CD4-positive, alpha-beta T cell (primary cell): Measurements from ENCODE around the gene HIGD2A. TPM values are rescaled to one million over a fixed set of nuclear protein-coding genes. Genes with fewer than 3 reads are reported as not detected.
A peak's percentile ranks its signal among the peaks of the same experiment; 100 is the strongest.

Experiments used
- ATAC-seq: fragments of 200-7000 bp; cut with Tn5 transposase; one replicate; pipeline ENCODE4 v1.10.0; 2022; ENCODE audit warnings: mild to moderate bottlenecking; ENCODE audit not compliant: poor library complexity
- CTCF ChIA-PET: fragments of 350-600 bp; sonication (Branson Sonifier 250); formaldehyde crosslinking; loops from one replicate; lab custom pipeline; 2021; ENCODE audit warnings: antibody characterized with exemption, inconsistent platforms; lab: Charles Lee
- POLR2A ChIA-PET: fragments of 350-600 bp; sonication (Branson Sonifier 250); formaldehyde crosslinking; loops from one replicate; lab custom pipeline; 2021; ENCODE audit warnings: antibody characterized with exemption, inconsistent platforms; lab: Charles Lee
- DNase-seq, 14 experiments: peaks; one replicate each; pipeline ENCODE4 v3.0.0-alpha.2; 2013 to 2020; ENCODE audit warnings: mixed read lengths in 2 of 14
- H3K27ac ChIP-seq, 2 donors: one replicate each; pipeline versions ENCODE4 v1.5.1 to v1.7.0; 2013; ENCODE audit warnings: low read length in 2 of 2, low read depth in 1 of 2, mild to moderate bottlenecking in 1 of 2
- H3K27me3 ChIP-seq, 2 experiments: 1 replicate in 1 of 2; 2 replicates in 1 of 2; pipeline versions ENCODE4 v1.6.1 to v1.7.0; 2013; ENCODE audit warnings: low read length in 2 of 2, control low read depth in 1 of 2, mild to moderate bottlenecking in 1 of 2, moderate library complexity in 1 of 2; ENCODE audit not compliant: insufficient read depth in 2 of 2, control insufficient read depth in 1 of 2
- H3K36me3 ChIP-seq: one replicate; pipeline ENCODE4 v1.6.1; 2013; ENCODE audit warnings: low read length, control low read depth; ENCODE audit not compliant: insufficient read depth
- H3K4me1 ChIP-seq: one replicate; pipeline ENCODE4 v1.6.1; 2013; ENCODE audit warnings: low read length, control low read depth; ENCODE audit not compliant: insufficient read depth
- H3K4me3 ChIP-seq: one replicate; pipeline ENCODE4 v1.5.1; 2013; ENCODE audit warnings: mild to moderate bottlenecking, low read length, moderate library complexity
- H3K9me3 ChIP-seq, 2 experiments: 1 replicate in 1 of 2; 2 replicates in 1 of 2; pipeline versions ENCODE4 v1.6.1 to v1.7.0; 2013; ENCODE audit warnings: low read length in 2 of 2, mild to moderate bottlenecking in 2 of 2, control low read depth in 1 of 2, moderate library complexity in 1 of 2; ENCODE audit not compliant: control insufficient read depth in 1 of 2, insufficient read depth in 1 of 2
- H3K27ac Mint-ChIP-seq: one replicate; pipeline ENCODE4 v1.8.0; 2020; ENCODE audit warnings: mixed read lengths
- H3K27me3 Mint-ChIP-seq: one replicate; pipeline ENCODE4 v1.8.0; 2021; ENCODE audit warnings: mixed read lengths
- H3K36me3 Mint-ChIP-seq: one replicate; pipeline ENCODE4 v1.8.0; 2021; ENCODE audit warnings: low read depth, mixed read lengths
- H3K4me1 Mint-ChIP-seq: one replicate; pipeline ENCODE4 v1.8.0; 2021; ENCODE audit warnings: low read depth, mixed read lengths
- H3K4me3 Mint-ChIP-seq: one replicate; pipeline ENCODE4 v1.8.0; 2020; ENCODE audit warnings: mild to moderate bottlenecking, mixed read lengths
- H3K9me3 Mint-ChIP-seq: one replicate; pipeline ENCODE4 v1.8.0; 2020; ENCODE audit warnings: mixed read lengths
- CTCF ChIP-seq: fragments of 200-600 bp; IDR thresholded peaks from one replicate; pipeline ENCODE4 v1.8.0; 2022; ENCODE audit warnings: antibody characterized with exemption, mild to moderate bottlenecking
- intact Hi-C, 2 experiments: fragments of 100-400 bp; cut with DNase I in 1 of 2; cut with micrococcal nuclease in 1 of 2; formaldehyde crosslinking; loops; one replicate each; pipeline versions ENCODE4 v1.15.1 to v1.9.0; 2023 to 2025; cut with DNase I, micrococcal nuclease
- total RNA-seq, 174 experiments: library from RNA in 2 of 174; stranded (reverse) in 2 of 174; gene quantifications; one replicate each; pipeline ENCODE4 v1.2.3 and lab custom pipeline; 2021 to 2026

The HIGD2A gene
- total RNA-seq, 2 experiments from 2014 or later: 98.2 to 104 TPM

- no peaks in the 10 kb centered on the region for H3K27me3 ChIP-seq
- H3K36me3 Mint-ChIP-seq: peaks cover 32% of the 10 kb centered on the region
- ChIA-PET POLR2A (no interaction called here), CTCF (no interaction called here)
- peaks cover 37% of the 10 kb centered on the region for H3K4me1 ChIP-seq
- ATAC-seq (no peak), DNase-seq (peak in 1 of 14 experiments; percentile 14)
- no peaks in the 10 kb centered on the region for H3K9me3 Mint-ChIP-seq
- peak overlapping the region; percentile 20 for H3K4me3 Mint-ChIP-seq
- no peak overlapping the region for H3K4me3 ChIP-seq
- no peaks in the 10 kb centered on the region for H3K9me3 ChIP-seq
- peaks cover 17% of the 10 kb centered on the region for H3K36me3 ChIP-seq
- peaks cover 48% of the 10 kb centered on the region for H3K4me1 Mint-ChIP-seq
- TF ChIP-seq CTCF: no peak
- no peak overlapping the region for H3K27ac ChIP-seq
- H3K27me3 Mint-ChIP-seq: no peaks in the 10 kb centered on the region
- intact Hi-C loops: loop anchor here in 1 of 2 experiments (1.0 to 5.0 kb wide), 2 partner anchors 20 to 680 kb away; no protein-coding TSS in a partner anchor
- H3K27ac Mint-ChIP-seq: peak overlapping the region; percentile 86
Measured at GRCh38 chr5:176412517-176413254, 24.1 kb downstream of the HIGD2A start.

DNA sequence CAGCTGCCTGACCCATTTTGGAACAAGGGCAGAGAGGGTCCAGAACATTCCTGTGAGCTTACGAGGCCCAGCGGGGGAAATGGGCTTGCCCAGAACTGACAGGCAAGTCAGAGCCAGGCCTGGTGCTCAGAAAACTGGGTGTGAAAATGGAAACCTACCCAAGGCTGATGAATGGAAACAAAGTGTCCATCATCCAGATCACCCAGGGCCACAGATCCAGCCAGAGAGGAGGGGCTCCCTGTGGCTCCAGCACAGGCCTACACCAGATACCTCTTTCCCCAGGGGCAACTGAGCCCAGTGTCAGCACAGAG is 24.7 kb downstream of the HIGD2A start:
- H3K27me3 Mint-ChIP-seq: no peaks in the 10 kb centered on the region
- intact Hi-C loops: loop anchor here in 1 of 2 experiments (1.0 to 5.0 kb wide), 2 partner anchors 21 to 681 kb away; no protein-coding TSS in a partner anchor
- DNase-seq: no peak
- Histone ChIP-seq H3K27me3 (no peaks in the 10 kb centered on the region), H3K4me3 (no peak overlapping the region), H3K9me3 (no peaks in the 10 kb centered on the region), H3K27ac (no peak overlapping the region), H3K4me1 (peaks cover 37% of the 10 kb centered on the region), H3K36me3 (peaks cover 12% of the 10 kb centered on the region)
- peak overlapping the region; percentile 20 for H3K4me3 Mint-ChIP-seq
- peak overlapping the region; percentile 86 for H3K27ac Mint-ChIP-seq
- no peaks in the 10 kb centered on the region for H3K9me3 Mint-ChIP-seq
- CTCF ChIA-PET: interaction anchor here (0.8 kb wide), 1 partner anchor 35 kb away, joined by 3 read pairs; the partner anchor contains the start of gene FAF2
- no peak for TF ChIP-seq CTCF
- peaks cover 28% of the 10 kb centered on the region for H3K36me3 Mint-ChIP-seq
- POLR2A ChIA-PET: no interaction called here
- peaks cover 48% of the 10 kb centered on the region for H3K4me1 Mint-ChIP-seq
- ATAC-seq: no peak

DNA sequence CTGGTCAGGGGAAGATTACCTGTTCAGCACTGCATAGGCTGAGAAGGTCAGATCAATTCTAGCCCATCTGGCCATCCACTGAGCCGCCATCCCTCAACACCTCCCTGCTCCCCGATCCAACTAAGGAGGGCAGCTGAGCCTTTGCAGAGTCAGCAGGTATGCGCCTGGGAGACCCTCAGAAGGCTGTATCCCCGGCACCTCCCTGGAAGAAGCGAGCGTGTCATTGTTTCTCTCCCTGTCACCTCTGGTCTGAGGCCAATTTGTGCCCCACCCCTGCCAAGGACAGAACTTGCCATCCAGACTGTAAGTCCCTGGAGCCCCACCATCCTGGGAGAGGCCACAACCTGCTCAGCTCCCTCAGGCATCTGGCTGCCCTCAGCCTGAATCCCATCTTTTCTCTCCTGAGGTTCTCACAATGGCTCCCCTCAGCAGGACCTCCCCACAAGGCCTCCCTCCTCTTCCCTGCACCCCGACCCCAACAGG is 25.2 kb downstream of the HIGD2A start:
- CTCF ChIA-PET: interaction anchor here (0.8 kb wide), 1 partner anchor 34 kb away, joined by 3 read pairs; the partner anchor contains the start of gene FAF2
- H3K27ac ChIP-seq: no peak overlapping the region
- peaks cover 48% of the 10 kb centered on the region for H3K4me1 Mint-ChIP-seq
- intact Hi-C loops: loop anchor here in 1 of 2 experiments (1.0 to 5.0 kb wide), 2 partner anchors 21 to 681 kb away; no protein-coding TSS in a partner anchor
- no peak for DNase-seq
- peak overlapping the region; percentile 20 for H3K4me3 Mint-ChIP-seq
- peaks cover 12% of the 10 kb centered on the region for H3K36me3 ChIP-seq
- peak overlapping the region; percentile 86 for H3K27ac Mint-ChIP-seq
- no peaks in the 10 kb centered on the region for H3K27me3 Mint-ChIP-seq
- peaks cover 37% of the 10 kb centered on the region for H3K4me1 ChIP-seq
- H3K36me3 Mint-ChIP-seq: peaks cover 28% of the 10 kb centered on the region
- H3K4me3 ChIP-seq: no peak overlapping the region
- TF ChIP-seq CTCF: no peak
- no peaks in the 10 kb centered on the region for H3K9me3 ChIP-seq
- no peaks in the 10 kb centered on the region for H3K9me3 Mint-ChIP-seq
- POLR2A ChIA-PET: no interaction called here
- no peak for ATAC-seq
- H3K27me3 ChIP-seq: no peaks in the 10 kb centered on the region
